HEK293T (cell line): ENCODE results near the gene OR2H1.

Source experiments
- CTCF ChIA-PET: fragments of 350-600 bp; formaldehyde crosslinking; extraction: SDS; loops from one replicate; lab custom pipeline; 2021; ENCODE audit warnings: antibody characterized with exemption, inconsistent platforms; lab: Yijun Ruan, JAX
- POLR2A ChIA-PET: fragments of 350-600 bp; formaldehyde crosslinking; extraction: SDS; loops from one replicate; lab custom pipeline; 2020; ENCODE audit warnings: antibody characterized with exemption, inconsistent platforms; lab: Yijun Ruan, JAX
- DNase-seq: peaks from one replicate; pipeline ENCODE4 v3.0.0; 2012; ENCODE audit warnings: mixed read lengths; ENCODE audit errors: extremely low spot score
- ARNT ChIP-seq: fragments of 450-650 bp; IDR thresholded peaks from 2 replicates; pipeline ENCODE4 v1.6.1; 2017; ENCODE audit warnings: mild to moderate bottlenecking
- BHLHE40 ChIP-seq: fragments of 450-650 bp; IDR thresholded peaks from 2 replicates; pipeline ENCODE4 v1.6.1; 2016; ENCODE audit warnings: mild to moderate bottlenecking, moderate library complexity, borderline replicate concordance
- CTBP1 ChIP-seq: fragments of 450-650 bp; IDR thresholded peaks from 2 replicates; pipeline ENCODE4 v1.6.1; 2016; ENCODE audit warnings: borderline replicate concordance
- ELF4 ChIP-seq: fragments of 450-650 bp; IDR thresholded peaks from 2 replicates; pipeline ENCODE4 v1.6.1; 2017; ENCODE audit warnings: antibody characterized with exemption
- FOXA1 ChIP-seq: fragments of 450-650 bp; IDR thresholded peaks from 2 replicates; pipeline ENCODE4 v1.6.1; 2016; ENCODE audit warnings: mild to moderate bottlenecking
- FOXK2 ChIP-seq: fragments of 450-650 bp; IDR thresholded peaks from 2 replicates; pipeline ENCODE4 v1.6.1; 2016; ENCODE audit warnings: mild to moderate bottlenecking
- FOXM1 ChIP-seq: fragments of 450-650 bp; IDR thresholded peaks from 2 replicates; pipeline ENCODE4 v1.6.1; 2017; ENCODE audit warnings: mild to moderate bottlenecking, borderline replicate concordance
- HDGF ChIP-seq: fragments of 450-650 bp; IDR thresholded peaks from 2 replicates; pipeline ENCODE4 v1.6.1; 2017; ENCODE audit warnings: antibody characterized with exemption, borderline replicate concordance
- L3MBTL2 ChIP-seq: fragments of 450-650 bp; conservative IDR thresholded peaks from 2 replicates; pipeline ENCODE4 v1.6.1; 2016; ENCODE audit warnings: mild to moderate bottlenecking
- LEF1 ChIP-seq: fragments of 450-650 bp; IDR thresholded peaks from 2 replicates; pipeline ENCODE4 v1.6.1; 2017; ENCODE audit warnings: mild to moderate bottlenecking, borderline replicate concordance
- NFRKB ChIP-seq: fragments of 450-650 bp; IDR thresholded peaks from 2 replicates; pipeline ENCODE4 v1.6.1; 2016; ENCODE audit warnings: mild to moderate bottlenecking, moderate library complexity
- SP1 ChIP-seq: fragments of 450-650 bp; IDR thresholded peaks from 2 replicates; pipeline ENCODE4 v1.6.1; 2017
- SUZ12 ChIP-seq: fragments of 450-650 bp; IDR thresholded peaks from 2 replicates; pipeline ENCODE4 v1.6.1; 2016; ENCODE audit warnings: mild to moderate bottlenecking
- TARDBP ChIP-seq: fragments of 450-650 bp; IDR thresholded peaks from 2 replicates; pipeline ENCODE4 v1.6.1; 2016
- ZNF384 ChIP-seq: fragments of 450-650 bp; IDR thresholded peaks from 2 replicates; pipeline ENCODE4 v1.6.1; 2016
- TF ChIP-seq, protein P1 (sequence below): fragments of 450-650 bp; IDR thresholded peaks from 2 replicates; pipeline ENCODE4 v1.6.1; 2016

Gene OR2H1

GRCh38 chr6:29461021-29461814 is 4.3 kb downstream of the OR2H1 start:
- no peak for DNase-seq
- ChIA-PET POLR2A (no interaction called here), CTCF (no interaction called here)
- TF ChIP-seq ELF4 = no peak
- TF ChIP-seq HDGF = no peak
- TF ChIP-seq FOXK2 = no peak
- TF ChIP-seq LEF1 = no peak
- TF ChIP-seq ZNF384 = no peak
- TF ChIP-seq SUZ12 = no peak
- TF ChIP-seq L3MBTL2 = no peak
- TF ChIP-seq BHLHE40 = no peak
- TF ChIP-seq, protein P1, sequence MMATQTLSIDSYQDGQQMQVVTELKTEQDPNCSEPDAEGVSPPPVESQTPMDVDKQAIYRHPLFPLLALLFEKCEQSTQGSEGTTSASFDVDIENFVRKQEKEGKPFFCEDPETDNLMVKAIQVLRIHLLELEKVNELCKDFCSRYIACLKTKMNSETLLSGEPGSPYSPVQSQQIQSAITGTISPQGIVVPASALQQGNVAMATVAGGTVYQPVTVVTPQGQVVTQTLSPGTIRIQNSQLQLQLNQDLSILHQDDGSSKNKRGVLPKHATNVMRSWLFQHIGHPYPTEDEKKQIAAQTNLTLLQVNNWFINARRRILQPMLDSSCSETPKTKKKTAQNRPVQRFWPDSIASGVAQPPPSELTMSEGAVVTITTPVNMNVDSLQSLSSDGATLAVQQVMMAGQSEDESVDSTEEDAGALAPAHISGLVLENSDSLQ = no peak
- TF ChIP-seq CTBP1 = no peak
- TF ChIP-seq FOXM1 = no peak
- TF ChIP-seq TARDBP = no peak
- no peak for TF ChIP-seq SP1
- no peak for TF ChIP-seq ARNT
- no peak for TF ChIP-seq FOXA1
- TF ChIP-seq NFRKB = no peak

DNA sequence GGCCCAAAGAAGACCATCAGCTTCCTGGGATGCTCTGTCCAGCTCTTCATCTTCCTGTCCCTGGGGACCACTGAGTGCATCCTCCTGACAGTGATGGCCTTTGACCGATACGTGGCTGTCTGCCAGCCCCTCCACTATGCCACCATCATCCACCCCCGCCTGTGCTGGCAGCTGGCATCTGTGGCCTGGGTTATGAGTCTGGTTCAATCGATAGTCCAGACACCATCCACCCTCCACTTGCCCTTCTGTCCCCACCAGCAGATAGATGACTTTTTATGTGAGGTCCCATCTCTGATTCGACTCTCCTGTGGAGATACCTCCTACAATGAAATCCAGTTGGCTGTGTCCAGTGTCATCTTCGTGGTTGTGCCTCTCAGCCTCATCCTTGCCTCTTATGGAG is 5.1 kb downstream of the OR2H1 start:
- ChIA-PET CTCF (no interaction called here), POLR2A (no interaction called here)
- TF ChIP-seq FOXM1 = no peak
- no peak for TF ChIP-seq LEF1
- TF ChIP-seq L3MBTL2 = no peak
- DNase-seq = no peak

DNA sequence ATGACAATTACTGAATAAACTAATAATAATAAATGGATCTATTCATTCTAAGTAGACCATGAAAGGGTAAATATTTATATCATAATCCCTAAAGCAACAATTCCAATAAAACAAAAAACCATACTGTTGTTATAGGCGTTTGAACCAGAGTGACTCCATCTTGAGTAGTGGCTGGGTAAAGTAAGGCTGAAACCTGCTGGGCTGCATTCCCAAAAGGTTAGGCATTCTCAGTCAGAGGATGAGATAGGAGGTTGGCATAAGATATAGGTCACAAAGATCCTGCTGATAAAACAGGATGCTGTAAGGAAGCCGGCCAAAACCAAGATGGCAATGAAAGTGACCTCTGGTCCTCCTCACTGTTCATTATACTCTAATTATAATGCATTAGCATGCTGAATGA is 8.3 kb downstream of the OR2H1 start:
- DNase-seq = no peak
- ChIA-PET POLR2A (no interaction called here), CTCF (no interaction called here)
- no peak for TF ChIP-seq ZNF384
- no peak for TF ChIP-seq FOXM1
- TF ChIP-seq L3MBTL2 = no peak
- TF ChIP-seq HDGF = no peak
- TF ChIP-seq ARNT = no peak
- TF ChIP-seq, protein P1 = no peak
- TF ChIP-seq BHLHE40 = no peak
- TF ChIP-seq CTBP1 = no peak
- TF ChIP-seq FOXK2 = no peak
- TF ChIP-seq SP1 = no peak
- no peak for TF ChIP-seq TARDBP
- no peak for TF ChIP-seq LEF1
- no peak for TF ChIP-seq SUZ12
- TF ChIP-seq FOXA1 = no peak

DNA sequence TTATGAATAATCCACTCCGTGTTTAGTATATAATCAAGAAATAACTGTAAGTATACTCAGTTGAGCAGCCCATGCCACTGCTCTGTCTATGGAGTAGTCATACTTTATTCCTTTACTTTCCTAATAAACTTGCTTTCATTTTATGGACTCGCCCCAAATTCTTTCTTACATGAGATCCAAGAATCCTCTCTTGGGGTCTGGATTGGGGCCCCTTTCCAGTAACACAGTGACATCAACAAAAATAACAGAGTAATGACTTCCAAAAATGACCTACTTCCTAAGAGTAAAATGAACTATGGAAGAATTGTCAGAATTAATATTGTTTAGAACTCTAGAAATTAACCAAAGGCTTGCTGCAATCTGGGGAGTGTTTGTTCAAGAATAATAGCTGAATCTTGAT is 8.8 kb downstream of the OR2H1 start:
- ChIA-PET CTCF (no interaction called here), POLR2A (no interaction called here)
- no peak for TF ChIP-seq FOXK2
- TF ChIP-seq FOXA1 = no peak
- TF ChIP-seq FOXM1 = no peak
- TF ChIP-seq NFRKB = no peak
- DNase-seq = no peak

GRCh38 chr6:29466241-29466640 is 9.3 kb downstream of the OR2H1 start:
- DNase-seq = no peak
- POLR2A ChIA-PET = no interaction called here
- CTCF ChIA-PET = no interaction called here
- no peak for TF ChIP-seq NFRKB
- TF ChIP-seq FOXA1 = no peak
- no peak for TF ChIP-seq ZNF384
- no peak for TF ChIP-seq HDGF
- TF ChIP-seq ARNT = no peak
- TF ChIP-seq TARDBP = no peak
- TF ChIP-seq SP1 = no peak
- TF ChIP-seq BHLHE40 = no peak
- TF ChIP-seq ELF4 = no peak
- no peak for TF ChIP-seq LEF1
- TF ChIP-seq, protein P1 = no peak
- TF ChIP-seq L3MBTL2 = no peak
- TF ChIP-seq SUZ12 = no peak
- no peak for TF ChIP-seq CTBP1
- no peak for TF ChIP-seq FOXK2

GRCh38 chr6:29474996-29475395 is 18.0 kb downstream of the OR2H1 start:
- ChIA-PET CTCF (no interaction called here), POLR2A (no interaction called here)
- no peak for TF ChIP-seq ZNF384
- no peak for TF ChIP-seq FOXA1
- no peak for TF ChIP-seq FOXM1

More at GRCh38 chr6:29474996-29475395, 18.0 kb downstream of the OR2H1 start:
- no peak for DNase-seq
